Activated naive CD8-positive, alpha-beta T cell (primary cell): ENCODE measurements around the gene FBRSL1.

Source experiments
- H3K27ac Mint-ChIP-seq: one replicate; pipeline ENCODE4 v1.8.0; 2021; ENCODE audit warnings: mixed read lengths
- H3K27me3 Mint-ChIP-seq: one replicate; pipeline ENCODE4 v1.8.0; 2021; ENCODE audit warnings: mixed read lengths
- H3K36me3 Mint-ChIP-seq: one replicate; pipeline ENCODE4 v1.8.0; 2021; ENCODE audit warnings: mixed read lengths
- H3K4me1 Mint-ChIP-seq: one replicate; pipeline ENCODE4 v1.8.0; 2021; ENCODE audit warnings: low read depth, mixed read lengths
- H3K4me3 Mint-ChIP-seq: one replicate; pipeline ENCODE4 v1.8.0; 2021; ENCODE audit warnings: mild to moderate bottlenecking, mixed read lengths
- H3K9me3 Mint-ChIP-seq: one replicate; pipeline ENCODE4 v1.8.0; 2021; ENCODE audit warnings: low read depth, mixed read lengths

Gene FBRSL1

DNA sequence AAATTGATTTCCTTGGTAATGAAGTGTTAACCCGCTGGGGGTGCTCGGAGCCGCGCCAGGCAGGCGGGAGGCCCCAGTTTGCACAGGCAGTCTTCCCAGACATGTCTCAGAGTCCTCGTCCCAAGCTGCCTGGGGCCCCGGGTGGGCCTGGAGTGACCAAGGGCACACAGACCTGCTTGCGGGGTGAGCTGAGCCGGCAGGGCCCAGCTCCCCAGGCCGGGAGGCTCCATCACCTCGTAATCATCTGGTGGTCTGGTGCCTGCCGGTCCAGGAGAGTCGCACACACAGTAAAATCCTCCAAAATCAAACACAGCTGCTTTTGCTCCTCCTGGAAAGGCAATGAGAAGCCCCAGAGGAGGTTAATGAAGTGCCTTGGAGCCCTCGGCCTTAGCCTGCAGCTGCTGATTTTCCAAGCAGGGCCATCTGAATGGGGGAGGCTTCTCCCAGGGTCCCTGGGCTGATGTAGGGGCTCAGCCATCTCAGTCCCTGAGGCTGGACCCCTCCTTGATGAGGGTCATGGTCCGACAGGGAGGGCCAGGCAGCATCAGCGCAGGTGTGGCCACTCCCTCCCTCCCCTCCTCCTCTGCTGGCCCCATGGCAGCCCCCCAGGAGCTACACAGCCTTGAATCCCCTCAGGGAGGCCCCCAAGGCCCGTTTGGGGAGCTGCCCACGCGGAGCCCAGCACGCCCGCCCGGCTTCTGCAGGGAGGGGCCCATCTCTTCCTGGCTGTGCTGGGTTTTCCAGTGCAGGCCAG is 39.4 kb upstream of the FBRSL1 start:
- H3K4me1 Mint-ChIP-seq: peaks cover 30% of the 10 kb centered on the region
- H3K4me3 Mint-ChIP-seq: no peak overlapping the region
- H3K9me3 Mint-ChIP-seq: no peaks in the 10 kb centered on the region
- no peaks in the 10 kb centered on the region for H3K27me3 Mint-ChIP-seq
- no peak overlapping the region for H3K27ac Mint-ChIP-seq
- no peaks in the 10 kb centered on the region for H3K36me3 Mint-ChIP-seq

- H3K4me3 Mint-ChIP-seq: no peak overlapping the region
- peaks cover 25% of the 10 kb centered on the region for H3K4me1 Mint-ChIP-seq
- H3K27me3 Mint-ChIP-seq: no peaks in the 10 kb centered on the region
- no peak overlapping the region for H3K27ac Mint-ChIP-seq
- no peaks in the 10 kb centered on the region for H3K36me3 Mint-ChIP-seq
- H3K9me3 Mint-ChIP-seq: no peaks in the 10 kb centered on the region
These were observed 38.6 kb upstream of the FBRSL1 start for GRCh38 chr12:132451172-132451835.

GRCh38 chr12:132451836-132452195 is 38.1 kb upstream of the FBRSL1 start:
- H3K4me3 Mint-ChIP-seq: no peak overlapping the region
- no peaks in the 10 kb centered on the region for H3K27me3 Mint-ChIP-seq
- H3K9me3 Mint-ChIP-seq: no peaks in the 10 kb centered on the region
- no peaks in the 10 kb centered on the region for H3K36me3 Mint-ChIP-seq
- peaks cover 24% of the 10 kb centered on the region for H3K4me1 Mint-ChIP-seq
- no peak overlapping the region for H3K27ac Mint-ChIP-seq

- Mint-ChIP-seq H3K4me1 (peaks cover 22% of the 10 kb centered on the region), H3K9me3 (no peaks in the 10 kb centered on the region), H3K4me3 (no peak overlapping the region), H3K36me3 (no peaks in the 10 kb centered on the region), H3K27ac (no peak overlapping the region), H3K27me3 (no peaks in the 10 kb centered on the region)
These were observed 37.2 kb upstream of the FBRSL1 start for GRCh38 chr12:132452596-132453350.

GRCh38 chr12:132453361-132454192 is 36.4 kb upstream of the FBRSL1 start:
- H3K4me1 Mint-ChIP-seq: peaks cover 19% of the 10 kb centered on the region
- H3K27ac Mint-ChIP-seq: no peak overlapping the region
- H3K9me3 Mint-ChIP-seq: no peaks in the 10 kb centered on the region
- H3K36me3 Mint-ChIP-seq: no peaks in the 10 kb centered on the region
- H3K27me3 Mint-ChIP-seq: no peaks in the 10 kb centered on the region
- H3K4me3 Mint-ChIP-seq: no peak overlapping the region

- no peak overlapping the region for H3K4me3 Mint-ChIP-seq
- H3K27me3 Mint-ChIP-seq: no peaks in the 10 kb centered on the region
- H3K4me1 Mint-ChIP-seq: peaks cover 18% of the 10 kb centered on the region
- no peak overlapping the region for H3K27ac Mint-ChIP-seq
- H3K36me3 Mint-ChIP-seq: no peaks in the 10 kb centered on the region
- H3K9me3 Mint-ChIP-seq: no peaks in the 10 kb centered on the region
These were observed 35.6 kb upstream of the FBRSL1 start for GRCh38 chr12:132454193-132454932.

GRCh38 chr12:132454933-132455418 is 35.0 kb upstream of the FBRSL1 start:
- peaks cover 14% of the 10 kb centered on the region for H3K4me1 Mint-ChIP-seq
- no peak overlapping the region for H3K4me3 Mint-ChIP-seq

DNA sequence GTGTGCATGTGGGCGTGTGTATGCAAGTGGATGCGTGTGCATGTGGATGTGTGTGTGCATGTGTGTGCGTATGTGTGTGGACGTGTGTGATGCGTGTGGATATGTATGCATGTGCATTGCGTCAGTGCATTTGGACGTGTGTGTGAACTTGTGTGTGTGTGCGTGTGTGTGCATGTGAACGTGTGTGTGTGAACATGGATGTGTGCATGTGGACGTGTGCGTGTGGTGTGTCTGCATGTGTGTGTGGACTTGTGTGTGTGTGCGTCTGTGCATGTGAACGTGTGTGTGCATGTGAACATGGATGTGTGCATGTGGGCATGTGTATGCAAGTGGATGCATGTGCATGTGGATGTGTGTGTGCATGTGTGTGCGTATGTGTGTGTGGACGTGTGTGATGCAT is 34.4 kb upstream of the FBRSL1 start:
- Mint-ChIP-seq H3K27me3 (no peaks in the 10 kb centered on the region), H3K36me3 (no peaks in the 10 kb centered on the region), H3K4me3 (no peak overlapping the region), H3K9me3 (no peaks in the 10 kb centered on the region), H3K4me1 (peaks cover 14% of the 10 kb centered on the region), H3K27ac (no peak overlapping the region)

More at GRCh38 chr12:132454933-132455418, 35.0 kb upstream of the FBRSL1 start:
- H3K27me3 Mint-ChIP-seq: no peaks in the 10 kb centered on the region
- H3K36me3 Mint-ChIP-seq: no peaks in the 10 kb centered on the region
- H3K27ac Mint-ChIP-seq: no peak overlapping the region
- H3K9me3 Mint-ChIP-seq: no peaks in the 10 kb centered on the region

DNA sequence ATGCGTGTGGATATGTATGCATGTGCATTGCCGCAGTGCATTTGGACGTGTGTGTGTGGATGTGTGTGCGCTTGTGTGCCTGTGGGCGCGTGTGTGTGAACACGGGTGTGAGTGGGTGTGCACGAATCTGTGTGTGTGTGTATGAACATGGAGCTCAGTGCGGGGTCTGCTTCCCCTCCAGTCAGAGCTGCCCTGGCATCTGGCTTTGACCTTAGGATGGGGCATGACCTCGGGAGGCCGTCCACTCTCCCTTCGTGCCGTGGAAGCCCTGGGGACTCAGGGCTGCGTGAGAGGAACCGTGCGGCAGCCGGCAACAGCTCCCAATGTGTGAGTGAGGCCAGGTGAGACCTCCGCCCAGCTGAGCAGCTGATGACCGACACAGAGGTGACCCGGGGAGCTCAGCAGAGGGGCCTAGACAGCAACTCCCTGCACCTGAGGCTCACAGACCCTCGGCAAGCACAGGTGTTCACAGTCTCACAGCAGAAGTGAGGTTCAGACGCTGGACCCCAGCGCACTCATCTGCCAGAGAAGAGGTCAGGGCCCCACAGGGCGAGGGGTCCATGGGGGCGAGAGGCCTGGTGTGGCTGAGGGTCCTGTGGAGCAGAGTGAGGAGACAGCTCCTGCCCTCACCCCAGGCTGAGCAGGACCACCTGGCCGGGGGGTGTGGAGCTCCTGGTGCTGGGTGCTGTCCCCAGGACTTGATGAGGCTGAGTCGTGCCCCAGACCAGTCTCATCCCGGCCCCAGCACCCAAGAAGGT is 33.6 kb upstream of the FBRSL1 start:
- Mint-ChIP-seq H3K27ac (no peak overlapping the region), H3K4me3 (no peak overlapping the region), H3K27me3 (no peaks in the 10 kb centered on the region), H3K9me3 (no peaks in the 10 kb centered on the region), H3K36me3 (no peaks in the 10 kb centered on the region), H3K4me1 (peaks cover 14% of the 10 kb centered on the region)

- Mint-ChIP-seq H3K36me3 (no peaks in the 10 kb centered on the region), H3K27me3 (no peaks in the 10 kb centered on the region), H3K27ac (no peak overlapping the region), H3K4me3 (no peak overlapping the region), H3K4me1 (peaks cover 14% of the 10 kb centered on the region), H3K9me3 (no peaks in the 10 kb centered on the region)
These were observed 32.9 kb upstream of the FBRSL1 start for GRCh38 chr12:132456944-132457495.

- Mint-ChIP-seq H3K27ac (no peak overlapping the region), H3K4me1 (peaks cover 12% of the 10 kb centered on the region), H3K4me3 (no peak overlapping the region), H3K9me3 (no peaks in the 10 kb centered on the region), H3K27me3 (no peaks in the 10 kb centered on the region), H3K36me3 (no peaks in the 10 kb centered on the region)
These were observed 31.5 kb upstream of the FBRSL1 start for GRCh38 chr12:132458441-132458840.

GRCh38 chr12:132458846-132459641 is 30.9 kb upstream of the FBRSL1 start:
- Mint-ChIP-seq H3K27me3 (no peaks in the 10 kb centered on the region), H3K27ac (no peak overlapping the region), H3K4me3 (no peak overlapping the region), H3K36me3 (no peaks in the 10 kb centered on the region), H3K9me3 (no peaks in the 10 kb centered on the region), H3K4me1 (peaks cover 12% of the 10 kb centered on the region)

DNA sequence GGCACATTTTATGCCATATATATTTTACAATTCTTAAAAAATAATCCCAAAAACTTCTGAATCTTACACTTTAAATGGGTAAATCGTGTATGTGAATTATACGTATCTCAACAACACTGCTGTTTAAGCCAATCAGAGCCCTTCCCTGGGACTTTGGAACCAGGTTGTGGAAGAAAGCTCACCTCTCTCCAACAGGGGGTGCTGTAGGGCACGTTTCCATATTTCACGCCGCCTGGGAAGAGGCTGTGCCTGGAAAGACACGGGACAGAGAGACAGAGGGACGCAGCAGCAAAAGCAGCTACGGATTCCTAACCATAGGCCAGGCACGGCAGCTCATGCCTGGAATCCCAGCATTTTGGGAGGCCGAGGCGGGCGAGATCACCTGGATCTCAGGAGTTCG is 29.4 kb upstream of the FBRSL1 start:
- Mint-ChIP-seq H3K4me3 (no peak overlapping the region), H3K4me1 (peaks cover 2% of the 10 kb centered on the region), H3K36me3 (no peaks in the 10 kb centered on the region), H3K27me3 (no peaks in the 10 kb centered on the region), H3K9me3 (no peaks in the 10 kb centered on the region), H3K27ac (no peak overlapping the region)
